ENCODE measurements around the gene AXIN2.

The AXIN2 gene, protein sequence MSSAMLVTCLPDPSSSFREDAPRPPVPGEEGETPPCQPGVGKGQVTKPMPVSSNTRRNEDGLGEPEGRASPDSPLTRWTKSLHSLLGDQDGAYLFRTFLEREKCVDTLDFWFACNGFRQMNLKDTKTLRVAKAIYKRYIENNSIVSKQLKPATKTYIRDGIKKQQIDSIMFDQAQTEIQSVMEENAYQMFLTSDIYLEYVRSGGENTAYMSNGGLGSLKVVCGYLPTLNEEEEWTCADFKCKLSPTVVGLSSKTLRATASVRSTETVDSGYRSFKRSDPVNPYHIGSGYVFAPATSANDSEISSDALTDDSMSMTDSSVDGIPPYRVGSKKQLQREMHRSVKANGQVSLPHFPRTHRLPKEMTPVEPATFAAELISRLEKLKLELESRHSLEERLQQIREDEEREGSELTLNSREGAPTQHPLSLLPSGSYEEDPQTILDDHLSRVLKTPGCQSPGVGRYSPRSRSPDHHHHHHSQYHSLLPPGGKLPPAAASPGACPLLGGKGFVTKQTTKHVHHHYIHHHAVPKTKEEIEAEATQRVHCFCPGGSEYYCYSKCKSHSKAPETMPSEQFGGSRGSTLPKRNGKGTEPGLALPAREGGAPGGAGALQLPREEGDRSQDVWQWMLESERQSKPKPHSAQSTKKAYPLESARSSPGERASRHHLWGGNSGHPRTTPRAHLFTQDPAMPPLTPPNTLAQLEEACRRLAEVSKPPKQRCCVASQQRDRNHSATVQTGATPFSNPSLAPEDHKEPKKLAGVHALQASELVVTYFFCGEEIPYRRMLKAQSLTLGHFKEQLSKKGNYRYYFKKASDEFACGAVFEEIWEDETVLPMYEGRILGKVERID

DNA sequence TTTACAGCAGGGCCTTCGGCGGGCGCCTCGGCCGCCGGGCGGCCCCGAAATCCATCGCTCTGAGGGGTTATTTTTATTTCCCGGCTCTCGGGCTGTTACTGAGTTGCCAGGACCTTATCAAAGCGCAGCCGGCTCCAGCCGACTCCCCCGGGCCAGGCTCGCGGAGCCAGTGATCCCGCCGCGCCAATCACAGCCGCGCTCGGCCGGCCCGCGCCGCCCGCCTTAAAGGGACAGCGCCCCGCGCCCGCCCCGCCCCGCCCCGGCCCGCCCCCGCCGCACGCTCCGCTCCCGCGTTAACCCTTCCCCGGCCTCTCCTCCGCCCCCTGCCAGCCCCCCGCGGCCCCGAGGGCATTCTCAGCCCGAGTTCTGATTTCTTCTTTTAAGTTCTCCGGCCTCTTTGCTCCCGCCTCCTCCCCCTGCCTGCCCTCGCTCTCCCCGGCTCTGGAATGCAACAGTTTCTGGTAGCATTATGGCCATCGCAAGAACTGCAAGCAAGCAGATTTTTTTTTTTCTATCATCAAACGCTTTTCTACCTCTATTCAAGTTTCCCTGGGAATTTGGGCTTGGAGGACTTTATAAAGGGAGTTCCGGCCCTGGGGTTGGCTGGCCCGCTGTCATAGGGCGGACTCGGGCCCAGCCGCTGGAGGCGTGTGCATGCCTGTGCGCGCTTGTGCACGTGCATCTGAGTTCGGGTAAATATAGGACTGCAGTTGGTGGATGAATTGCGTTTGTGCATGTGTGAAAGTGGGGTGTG lies at the start of gene AXIN2:
Gene AXIN2 (minus strand): TSS at position 197 of the 754 bp plus-strand sequence. CDS start 3,028 bp downstream, outside the sequence.
- peak; percentile 93 for DNase-seq (ENCODE audit: low read depth)

DNA sequence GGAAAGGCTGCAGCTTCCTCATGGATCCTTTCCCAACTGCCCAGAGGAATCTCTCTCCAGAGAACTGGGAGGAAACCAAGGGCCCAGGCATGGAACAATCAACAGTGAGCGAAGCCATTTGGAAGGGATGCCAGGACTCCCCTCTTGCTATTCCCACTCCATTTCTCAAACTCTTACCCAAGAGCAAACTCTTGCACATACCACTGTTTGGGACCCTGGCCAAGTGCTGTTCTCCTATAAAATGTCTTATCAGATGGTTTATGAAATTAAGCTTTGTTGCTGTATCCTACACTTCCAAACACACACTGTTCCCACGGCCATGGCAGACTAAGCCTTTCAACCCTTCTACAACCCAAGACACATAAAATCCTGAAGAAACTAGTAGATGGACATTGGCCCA lies 48.3 kb upstream of the AXIN2 start:
- DNase-seq (ENCODE audit: low read depth) = no peak

DNA sequence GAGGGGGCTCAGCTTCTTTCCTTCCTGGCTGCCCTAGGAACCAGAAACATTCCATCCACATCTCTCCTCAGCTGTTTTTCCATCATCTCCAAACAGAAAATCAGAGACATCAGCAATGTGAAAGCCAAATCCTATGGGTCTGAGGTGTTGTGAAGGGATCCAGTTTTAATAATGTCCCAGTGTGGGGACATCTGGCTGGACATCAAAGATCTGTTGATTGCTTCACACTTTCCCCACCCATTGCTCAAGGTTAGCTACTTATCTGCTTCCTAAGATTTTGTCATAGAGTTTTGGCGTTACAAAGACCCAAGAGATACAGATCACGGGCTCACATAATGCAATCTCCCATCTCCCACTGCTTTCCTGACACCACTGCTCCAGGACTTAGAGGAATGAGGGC lies 47.8 kb upstream of the AXIN2 start:
- no peak for DNase-seq (ENCODE audit: low read depth)

DNA sequence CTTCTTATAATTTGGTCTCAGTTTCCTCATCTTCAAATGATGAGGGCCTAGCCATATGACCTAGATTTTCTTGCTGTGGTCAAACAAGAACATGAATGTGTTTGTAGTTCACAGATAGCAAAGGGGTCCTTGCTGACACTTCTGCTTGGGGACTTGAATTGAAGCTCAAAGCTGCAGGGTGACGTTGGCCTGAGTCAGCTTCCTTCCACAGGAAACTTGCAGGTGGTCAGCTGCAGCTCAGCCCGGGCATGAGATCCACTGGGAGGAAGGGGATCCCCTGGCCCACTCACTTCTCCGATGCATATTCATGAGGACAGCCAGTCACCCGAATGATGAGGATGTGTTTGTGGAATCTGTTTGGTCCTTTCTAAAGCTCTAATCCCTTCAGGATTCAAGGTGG lies 42.6 kb upstream of the AXIN2 start:
- DNase-seq (ENCODE audit: low read depth) = peak; percentile 67

DNA sequence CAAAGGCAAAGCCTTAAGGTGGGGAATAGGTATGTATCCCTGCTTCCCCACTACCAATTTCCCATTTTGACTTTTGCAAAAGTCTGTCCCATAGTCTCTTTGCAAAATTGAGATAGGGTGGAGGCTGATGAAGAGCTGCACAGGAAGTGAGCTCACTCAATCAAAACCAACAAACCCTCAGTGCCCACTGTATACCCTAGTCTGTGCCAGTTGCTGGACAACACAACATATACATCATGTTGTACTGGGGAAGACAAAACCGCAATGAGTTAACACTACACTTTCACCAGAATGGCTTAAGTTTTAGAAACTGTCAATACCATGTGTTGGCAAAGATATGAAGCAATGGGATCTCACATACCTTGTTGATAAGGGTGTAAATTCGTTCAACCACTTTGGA lies 40.4 kb upstream of the AXIN2 start:
- no peak for DNase-seq (ENCODE audit: low read depth)

DNA sequence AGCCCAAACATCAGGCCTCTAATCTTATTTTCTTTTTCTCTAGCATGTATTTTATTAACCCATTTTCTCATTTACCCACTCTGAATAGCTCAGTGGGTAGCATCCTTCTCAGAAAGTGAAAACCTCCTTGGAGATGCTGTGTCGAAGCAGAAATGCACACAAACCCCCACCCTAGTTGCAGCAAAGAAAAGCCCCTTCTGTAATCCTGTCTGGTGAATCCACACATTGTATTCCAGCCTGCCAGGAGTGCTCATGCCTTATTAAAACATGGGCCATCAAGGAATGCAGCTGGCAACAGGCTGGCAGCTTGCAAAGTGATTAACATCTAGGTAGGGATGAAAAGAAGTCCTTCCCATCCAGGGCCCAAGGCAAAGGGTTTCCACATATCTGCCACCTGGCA lies 39.7 kb upstream of the AXIN2 start:
- no peak for DNase-seq (ENCODE audit: low read depth)

DNA sequence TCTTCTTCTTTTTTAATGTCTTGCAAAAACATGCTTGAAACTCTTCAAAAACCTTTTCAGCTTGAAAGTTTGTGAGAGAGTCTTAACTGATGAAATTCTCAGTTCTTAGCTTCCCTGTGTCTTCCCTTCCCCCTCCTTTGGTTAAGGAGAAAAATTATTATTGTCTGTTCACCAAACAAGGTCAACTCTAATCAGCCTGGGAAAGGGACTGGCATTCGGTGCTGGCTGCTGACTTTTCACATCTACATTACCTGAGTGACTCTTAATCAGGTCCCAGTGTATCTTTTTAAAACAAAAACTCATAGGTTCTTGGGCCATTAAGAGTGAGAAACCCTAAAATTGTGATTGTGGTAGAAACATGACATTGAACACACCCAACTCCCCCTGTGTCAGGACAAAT lies 39.1 kb upstream of the AXIN2 start:
- no peak for DNase-seq (ENCODE audit: low read depth)

DNA sequence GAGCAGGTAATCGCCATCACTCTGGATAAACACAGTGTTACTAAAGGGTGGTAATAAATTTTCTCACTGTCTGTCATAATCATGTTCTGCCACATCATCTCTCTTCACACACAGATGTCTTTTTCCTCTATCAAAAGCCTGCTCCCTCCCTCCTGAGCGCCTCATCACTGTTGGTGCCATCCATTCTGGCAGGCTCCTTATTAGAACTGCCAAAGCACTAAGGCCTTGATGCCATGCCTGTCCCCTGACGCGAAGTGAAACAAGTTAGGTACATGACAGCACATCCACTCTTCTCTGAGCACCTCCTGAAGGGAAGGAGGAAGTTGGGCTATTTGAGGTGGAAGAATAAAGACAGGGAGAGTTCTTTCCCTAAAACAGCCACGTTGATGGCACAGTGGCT lies 38.2 kb upstream of the AXIN2 start:
- no peak for DNase-seq (ENCODE audit: low read depth)

DNA sequence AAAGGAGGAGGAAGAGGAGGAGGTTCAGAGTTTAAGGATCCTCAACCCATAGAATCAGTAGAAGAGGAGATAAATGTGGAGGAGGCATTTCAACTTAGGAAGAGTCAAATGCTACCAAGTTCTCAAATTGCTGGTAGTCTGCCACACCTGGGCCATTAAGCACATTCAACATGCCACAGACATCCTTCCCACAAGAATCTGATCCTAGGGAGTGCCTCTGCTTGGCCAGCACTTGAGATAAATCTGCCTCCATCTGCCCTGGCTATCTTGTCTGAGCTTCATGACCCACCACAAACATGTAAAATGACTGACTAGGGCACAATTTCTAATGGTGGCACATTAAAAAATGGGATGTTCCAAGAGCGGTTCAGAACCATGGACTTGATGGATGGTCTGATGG lies 37.3 kb upstream of the AXIN2 start:
- no peak for DNase-seq (ENCODE audit: low read depth)

DNA sequence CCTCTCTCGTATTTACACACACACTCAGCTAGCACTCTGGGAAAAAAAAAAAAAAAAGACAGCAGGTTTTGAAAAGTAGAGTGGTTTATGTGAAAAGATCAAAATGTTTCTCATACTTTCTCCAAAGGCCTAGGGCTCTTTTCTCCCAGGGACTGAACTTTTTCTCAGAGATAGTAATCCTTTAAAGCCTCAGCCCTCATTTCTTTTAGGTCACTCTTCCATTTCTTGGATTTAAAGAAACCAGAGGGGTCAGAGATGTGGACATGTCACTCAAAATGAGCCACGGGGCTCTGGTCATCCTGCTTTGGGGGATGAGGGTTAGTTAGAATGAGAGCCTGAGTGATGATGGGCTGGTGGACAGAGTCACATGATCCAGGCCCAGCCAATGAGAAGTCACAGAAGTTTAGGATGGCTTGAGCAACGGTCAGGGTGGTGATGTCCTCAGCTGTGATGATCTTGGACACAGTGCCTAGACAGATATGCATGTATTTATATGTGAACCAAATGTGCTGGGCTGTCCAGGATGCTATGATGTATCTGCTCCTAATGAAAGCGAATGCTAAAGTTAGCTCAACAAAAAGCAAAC lies 33.7 kb upstream of the AXIN2 start:
- peak; percentile 17 for DNase-seq (ENCODE audit: low read depth)

DNA sequence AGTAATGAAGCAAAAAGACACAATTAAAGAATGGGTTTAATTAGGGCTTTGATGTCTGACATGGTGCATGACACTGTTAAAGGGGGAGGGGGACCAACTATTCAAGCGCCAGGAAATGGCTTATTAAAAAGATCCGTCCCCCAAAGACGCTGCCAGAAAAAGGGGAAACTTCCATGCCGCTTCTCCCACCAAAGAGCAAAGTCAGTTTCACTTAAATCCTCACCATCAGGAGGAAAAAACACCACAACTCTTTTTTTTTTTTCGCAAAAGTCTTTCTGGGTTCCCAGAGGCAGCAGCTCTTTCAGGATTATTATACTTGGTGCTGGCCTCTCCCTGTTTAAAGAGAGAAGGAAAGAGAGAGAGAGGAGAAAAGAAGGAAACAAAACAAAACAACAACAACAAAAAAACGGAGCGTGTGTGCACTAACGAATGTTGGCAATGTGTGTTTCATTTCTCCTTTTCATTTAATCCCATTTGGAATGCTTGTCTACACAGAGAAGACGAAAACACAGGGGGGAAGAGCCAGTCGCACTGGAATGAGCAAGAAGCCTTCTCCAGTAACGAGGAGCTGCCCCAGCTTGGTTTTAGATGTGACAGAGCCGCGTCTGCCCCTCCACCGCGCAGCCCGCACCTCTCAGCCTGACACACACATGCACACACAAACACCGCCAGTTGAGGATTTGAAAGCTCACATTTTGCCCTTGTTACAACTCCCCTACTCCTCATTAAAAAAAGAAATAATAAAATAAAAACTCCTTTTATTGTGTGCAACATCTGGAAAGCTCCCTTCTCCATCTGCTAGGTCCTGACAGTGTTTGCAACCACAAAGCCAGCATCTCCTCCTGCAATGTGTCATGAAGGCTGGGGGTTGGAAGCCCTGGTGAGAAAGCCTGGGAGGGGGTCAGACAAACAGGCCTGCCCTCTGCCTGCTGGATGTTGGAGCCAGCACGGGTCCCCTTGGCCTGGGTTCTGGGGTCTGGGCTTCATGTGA lies 32.7 kb upstream of the AXIN2 start:
- peak; percentile 46 for DNase-seq (ENCODE audit: low read depth)

DNA sequence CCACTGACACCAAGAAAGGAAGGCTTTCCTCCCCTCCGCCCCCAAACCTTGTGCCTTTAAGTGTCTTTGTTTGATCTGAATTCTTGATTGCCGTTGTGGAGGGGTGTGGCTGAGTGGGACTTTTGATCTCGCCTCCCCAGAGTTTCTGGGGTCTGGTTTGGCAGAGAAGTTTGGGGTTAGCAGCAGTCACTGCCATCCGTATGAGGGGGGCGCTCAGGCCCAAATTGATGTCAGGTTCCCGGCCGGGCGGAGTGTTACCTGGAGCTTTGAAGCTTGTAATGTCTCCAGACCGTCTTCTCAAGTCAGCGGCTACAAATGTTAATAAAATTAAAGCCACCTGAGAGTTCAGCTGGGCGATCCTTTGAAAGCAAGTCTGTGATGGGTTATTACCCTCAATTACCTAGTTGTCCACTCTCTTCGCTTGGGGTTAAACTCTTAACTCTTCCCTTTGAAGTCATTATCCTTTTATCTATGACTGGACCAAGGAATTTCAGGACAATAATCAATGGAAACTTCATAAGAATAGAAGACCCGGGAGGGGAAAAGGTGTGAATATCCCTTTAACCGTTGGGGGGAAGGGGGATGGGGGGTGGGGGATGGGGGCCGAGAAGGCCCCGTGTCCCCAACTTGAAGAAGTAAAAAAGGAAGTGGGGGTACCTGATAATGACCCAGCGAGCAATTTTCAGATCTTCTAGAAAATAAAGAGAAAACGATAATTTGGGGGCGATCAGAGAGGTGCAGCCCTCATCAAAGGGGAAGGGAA lies 31.8 kb upstream of the AXIN2 start:
- no peak for DNase-seq (ENCODE audit: low read depth)

DNA sequence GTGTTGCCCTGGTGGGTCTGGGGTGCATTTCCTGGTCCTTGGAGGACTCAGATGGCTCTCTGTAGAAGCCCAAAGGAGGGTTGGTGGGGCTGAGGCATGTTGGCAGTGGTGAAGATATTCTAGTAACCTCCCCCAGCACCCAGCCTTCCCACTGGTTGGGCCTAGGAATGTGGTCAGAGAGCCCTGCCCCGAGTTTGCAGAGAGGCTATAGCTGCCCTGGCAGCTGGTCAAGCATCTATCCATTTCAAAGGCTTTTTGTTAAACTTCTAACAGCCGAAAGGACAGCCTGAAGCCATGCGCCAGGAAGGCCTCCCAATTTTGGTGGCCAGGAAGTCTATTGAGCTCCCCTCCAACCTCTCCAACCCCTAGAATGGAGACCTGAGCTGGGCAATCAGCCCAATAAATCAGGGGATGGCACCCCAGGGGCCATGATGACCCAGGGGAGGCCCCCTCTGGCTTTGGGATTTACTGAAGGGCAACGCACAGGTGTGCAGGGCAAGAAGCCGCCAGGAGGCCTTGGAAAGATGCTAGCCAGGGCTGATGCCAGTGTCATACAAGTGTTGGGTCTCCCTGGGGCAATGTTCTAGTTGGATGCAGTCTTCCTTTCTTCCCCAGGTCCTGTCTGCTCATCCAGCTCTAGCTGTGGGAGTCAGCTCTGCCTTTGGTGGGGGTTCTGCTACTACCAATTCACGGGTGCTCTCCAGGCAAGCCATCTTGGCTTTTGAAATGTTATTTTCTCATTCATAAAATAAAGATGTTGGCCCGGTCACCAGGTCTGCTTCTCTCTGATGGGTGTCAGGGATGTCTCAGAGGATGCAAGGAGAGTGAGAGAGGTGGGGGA lies 30.9 kb upstream of the AXIN2 start:
- no peak for DNase-seq (ENCODE audit: low read depth)

DNA sequence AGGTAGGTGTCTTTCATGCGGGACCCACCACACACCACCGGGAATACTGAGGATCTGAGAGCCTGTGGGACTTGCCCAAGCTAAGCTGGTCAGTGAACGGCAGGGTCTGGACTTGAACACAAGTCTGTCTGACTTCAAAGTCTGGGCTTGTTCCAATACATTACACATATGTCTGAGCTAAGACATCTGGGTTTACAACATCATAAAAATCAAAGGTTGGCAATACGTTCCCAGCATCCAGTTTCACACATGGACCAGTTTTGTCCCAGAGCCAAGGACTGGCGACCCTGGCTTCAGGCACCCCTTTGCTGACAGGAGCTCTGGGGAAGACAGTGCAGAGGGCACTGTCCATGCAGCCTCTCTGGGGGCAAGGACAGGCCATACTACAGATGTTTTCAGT lies 27.9 kb upstream of the AXIN2 start:
- no peak for DNase-seq (ENCODE audit: low read depth)

DNA sequence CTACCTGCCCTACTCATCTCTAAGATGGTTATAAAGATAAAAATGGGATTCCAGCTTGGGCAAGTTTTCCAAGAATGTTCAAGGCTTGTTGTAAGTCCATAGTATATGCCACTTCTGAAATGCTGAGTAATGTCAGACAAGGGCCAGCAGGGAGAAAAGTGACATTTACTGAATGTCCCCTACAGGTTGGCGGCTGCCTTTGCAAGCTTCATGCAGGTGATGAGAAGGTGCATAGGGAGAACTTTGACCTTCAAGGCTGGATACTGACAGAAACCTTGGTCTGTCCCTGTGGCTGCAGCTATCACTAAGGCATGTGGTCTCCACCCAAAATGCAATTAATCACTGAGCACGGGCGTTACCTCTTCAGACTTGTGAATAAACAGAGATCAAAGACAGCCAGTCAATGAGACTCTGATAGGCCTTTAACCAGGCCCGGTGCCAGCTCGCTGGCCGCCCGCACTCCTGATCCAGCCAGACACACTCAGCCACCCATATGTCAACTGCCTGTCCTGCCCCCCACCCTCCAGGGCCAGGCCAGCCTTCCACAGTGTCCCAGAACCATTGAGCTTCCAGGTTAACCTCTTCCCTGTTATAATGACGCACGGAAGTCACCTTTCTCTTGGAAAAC lies 26.8 kb upstream of the AXIN2 start:
- DNase-seq (ENCODE audit: low read depth) = no peak

DNA sequence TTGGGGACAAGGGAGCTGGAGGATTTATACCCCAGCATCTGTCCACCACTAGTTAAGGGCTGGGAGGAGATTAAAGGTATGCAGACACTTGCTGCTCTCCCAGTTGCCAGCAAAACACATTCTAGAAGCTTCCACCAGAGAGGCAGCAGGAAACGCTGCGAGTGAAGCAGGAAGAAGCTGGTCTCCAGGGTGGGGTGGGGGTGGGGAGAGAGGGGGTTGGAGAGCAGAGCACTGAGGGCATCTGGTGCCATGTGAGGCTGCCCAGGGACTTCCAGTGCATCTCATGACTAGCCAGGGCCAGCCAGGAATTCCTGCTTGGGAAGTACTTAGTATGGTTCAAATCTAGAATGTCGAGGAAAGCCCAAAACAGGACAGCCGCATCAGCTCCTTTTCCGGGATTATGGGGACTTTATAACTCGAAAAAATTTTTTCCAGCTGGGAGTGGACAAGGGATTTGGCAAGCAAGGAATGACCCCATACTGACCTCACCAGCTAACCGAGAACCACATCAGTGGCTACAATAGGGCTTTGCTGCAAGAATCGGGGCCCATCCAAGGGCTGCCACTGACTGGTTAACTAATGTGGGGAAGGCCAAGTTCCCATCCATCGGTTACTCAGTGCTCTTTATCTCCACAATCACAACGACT lies 26.2 kb upstream of the AXIN2 start:
- no peak for DNase-seq (ENCODE audit: low read depth)

DNA sequence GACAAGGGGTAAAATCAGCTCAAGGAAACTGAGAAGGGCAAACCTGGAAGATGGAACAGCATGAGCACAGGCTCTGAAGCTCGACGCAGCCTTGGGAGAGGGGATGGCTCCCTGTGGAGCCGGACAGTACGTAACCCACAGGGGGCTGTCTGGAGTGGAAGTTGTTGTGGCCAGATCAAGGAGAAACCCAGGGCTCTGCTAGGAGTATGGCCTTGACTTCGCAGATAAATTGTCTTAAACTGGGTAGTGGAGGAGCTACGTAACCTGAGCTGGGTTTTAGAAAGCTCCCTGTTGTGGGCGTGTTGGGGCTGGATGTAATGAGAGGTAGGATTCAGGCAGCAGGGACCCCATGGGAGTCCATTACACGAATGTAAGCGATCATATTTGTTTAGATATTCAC lies 25.5 kb upstream of the AXIN2 start:
- DNase-seq (ENCODE audit: low read depth) = no peak

All from ELR (cell line).